Measurements from ENCODE around the gene FNDC3B.
A peak's percentile ranks its signal among the peaks of the same experiment; 100 is the strongest.

The FNDC3B gene

GRCh38 chr3:172270557-172271166 lies 231.3 kb downstream of the FNDC3B start:
- no peak for TF ChIP-seq CTCF (IDR thresholded peaks at IDR 0.05)
- Histone ChIP-seq H3K4me3 (ENCODE audit: low read depth in 1 of 2, low read length in 1 of 2) (no peak overlapping the region), H3K4me1 (ENCODE audit: control insufficient read depth in 1 of 2, insufficient read depth in 1 of 2, low read depth in 1 of 2, low read length in 1 of 2) (no peaks in the 10 kb centered on the region), H3K36me3 (peaks cover 46% of the 10 kb centered on the region), H3K27me3 (no peaks in the 10 kb centered on the region), H3K9me3 (no peaks in the 10 kb centered on the region), H3K27ac (peak overlapping the region; percentile 26)

GRCh38 chr3:172271386-172271976 lies 232.1 kb downstream of the FNDC3B start:
- H3K4me1 ChIP-seq (ENCODE audit: control insufficient read depth in 1 of 2, insufficient read depth in 1 of 2, low read depth in 1 of 2, low read length in 1 of 2), result no peaks in the 10 kb centered on the region
- peaks cover 42% of the 10 kb centered on the region for H3K36me3 ChIP-seq
- no peaks in the 10 kb centered on the region for H3K27me3 ChIP-seq
- no peak overlapping the region for H3K27ac ChIP-seq
- H3K4me3 ChIP-seq (ENCODE audit: low read depth in 1 of 2, low read length in 1 of 2), result no peak overlapping the region
- no peaks in the 10 kb centered on the region for H3K9me3 ChIP-seq
- TF ChIP-seq CTCF (IDR thresholded peaks at IDR 0.05), result no peak

- Histone ChIP-seq H3K27me3 (no peaks in the 10 kb centered on the region), H3K4me3 (ENCODE audit: low read depth in 1 of 2, low read length in 1 of 2) (no peak overlapping the region), H3K9me3 (no peaks in the 10 kb centered on the region), H3K36me3 (peaks cover 30% of the 10 kb centered on the region), H3K27ac (peak overlapping the region; percentile 17), H3K4me1 (ENCODE audit: control insufficient read depth in 1 of 2, insufficient read depth in 1 of 2, low read depth in 1 of 2, low read length in 1 of 2) (no peaks in the 10 kb centered on the region)
- no peak for TF ChIP-seq CTCF (IDR thresholded peaks at IDR 0.05)
Observed at GRCh38 chr3:172272698-172273097, 233.3 kb downstream of the FNDC3B start.

GRCh38 chr3:172273378-172273777 lies 234.0 kb downstream of the FNDC3B start:
- no peak for TF ChIP-seq CTCF (IDR thresholded peaks at IDR 0.05)
- H3K27me3 ChIP-seq, result no peaks in the 10 kb centered on the region
- peaks cover 25% of the 10 kb centered on the region for H3K36me3 ChIP-seq
- H3K4me3 ChIP-seq (ENCODE audit: low read depth in 1 of 2, low read length in 1 of 2), result no peak overlapping the region
- no peaks in the 10 kb centered on the region for H3K9me3 ChIP-seq
- H3K4me1 ChIP-seq (ENCODE audit: control insufficient read depth in 1 of 2, insufficient read depth in 1 of 2, low read depth in 1 of 2, low read length in 1 of 2), result no peaks in the 10 kb centered on the region
- no peak overlapping the region for H3K27ac ChIP-seq

- Histone ChIP-seq H3K27ac (no peak overlapping the region), H3K36me3 (peaks cover 17% of the 10 kb centered on the region)
Observed at GRCh38 chr3:172274906-172275305, 235.5 kb downstream of the FNDC3B start.

More at GRCh38 chr3:172274906-172275305, 235.5 kb downstream of the FNDC3B start:
- H3K27me3 ChIP-seq, result no peaks in the 10 kb centered on the region
- no peak for TF ChIP-seq CTCF (IDR thresholded peaks at IDR 0.05)
- H3K4me1 ChIP-seq (ENCODE audit: control insufficient read depth in 1 of 2, insufficient read depth in 1 of 2, low read depth in 1 of 2, low read length in 1 of 2), result no peaks in the 10 kb centered on the region
- H3K9me3 ChIP-seq, result no peaks in the 10 kb centered on the region
- no peak overlapping the region for H3K4me3 ChIP-seq (ENCODE audit: low read depth in 1 of 2, low read length in 1 of 2)
